Calu3 (cell line): ENCODE measurements around the gene HERPUD2. TPM values are rescaled to one million over a fixed set of nuclear protein-coding genes. Genes with fewer than 3 reads are reported as not detected.

Experiments used
- BruUV-seq: library from RNA; stranded (reverse); fragments of 400-500 nt; replicated peaks from 2 replicates; lab custom pipeline; 2021; lab: Mats Ljungman, UMichigan
- CTCF ChIA-PET: fragments of 300-600 bp; sonication (Branson Sonifier 250); formaldehyde crosslinking; loops from one replicate; lab custom pipeline; 2022; ENCODE audit warnings: antibody characterized with exemption; lab: Charles Lee
- DNase-seq: peaks from one replicate; pipeline ENCODE4 v3.0.0; 2022
- H3K27ac Mint-ChIP-seq: one replicate; pipeline ENCODE4 v1.8.0; 2022; ENCODE audit warnings: mixed read lengths; ENCODE audit not compliant: unreplicated experiment
- H3K27me3 Mint-ChIP-seq: one replicate; pipeline ENCODE4 v1.8.0; 2022; ENCODE audit warnings: mixed read lengths; ENCODE audit not compliant: unreplicated experiment
- H3K36me3 Mint-ChIP-seq: one replicate; pipeline ENCODE4 v1.8.0; 2022; ENCODE audit warnings: mild to moderate bottlenecking, moderate library complexity, mixed read lengths; ENCODE audit not compliant: insufficient read depth, unreplicated experiment
- H3K4me1 Mint-ChIP-seq: one replicate; pipeline ENCODE4 v1.8.0; 2022; ENCODE audit warnings: mild to moderate bottlenecking, low read depth, mixed read lengths; ENCODE audit not compliant: unreplicated experiment
- H3K4me3 Mint-ChIP-seq: one replicate; pipeline ENCODE4 v1.8.0; 2022; ENCODE audit warnings: mild to moderate bottlenecking, low read depth, moderate library complexity, mixed read lengths; ENCODE audit not compliant: unreplicated experiment
- H3K9me3 Mint-ChIP-seq: one replicate; pipeline ENCODE4 v1.8.0; 2022; ENCODE audit warnings: low read depth, mixed read lengths; ENCODE audit not compliant: unreplicated experiment
- intact Hi-C: fragments of 100-400 bp; cut with micrococcal nuclease; formaldehyde crosslinking; loops from one replicate; pipeline ENCODE4 v1.10.0; 2022; ENCODE audit not compliant: unreplicated experiment
- total RNA-seq: library from RNA; stranded (reverse); gene quantifications from 2 replicates; pipeline ENCODE4 v1.2.3, GENCODE V29; 2022
- TF ChIP-seq, protein P1 (sequence below): fragments of 200-600 bp; IDR thresholded peaks from one replicate; pipeline ENCODE4 v1.8.0; 2022; ENCODE audit warnings: antibody characterized with exemption; ENCODE audit not compliant: unreplicated experiment

HERPUD2 gene
- total RNA-seq, 1 experiment from 2014 or later, result 42.7 TPM

DNA sequence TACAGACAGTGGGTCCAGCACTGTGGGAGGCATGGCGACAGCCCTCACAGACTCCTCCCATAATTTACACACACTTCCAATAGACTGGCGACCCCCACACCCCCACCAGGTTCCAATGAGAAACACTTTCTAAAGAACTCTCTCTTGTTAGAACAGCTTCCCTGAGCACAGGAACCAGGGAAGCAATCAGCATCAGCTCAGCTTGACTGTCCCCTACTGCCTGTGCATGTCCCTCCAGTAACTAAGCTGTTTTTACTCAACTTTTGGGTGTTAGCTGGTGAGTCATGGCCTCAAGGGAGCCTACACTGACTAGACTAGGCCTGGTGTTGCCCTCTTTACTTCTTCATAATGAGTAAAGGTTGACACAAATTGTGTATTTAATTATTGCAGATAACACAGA, 32.6 kb upstream of the HERPUD2 start:
- Mint-ChIP-seq H3K9me3 (no peaks in the 10 kb centered on the region), H3K4me3 (no peak overlapping the region), H3K27ac (no peak overlapping the region), H3K36me3 (no peaks in the 10 kb centered on the region), H3K4me1 (no peaks in the 10 kb centered on the region), H3K27me3 (peaks cover 27% of the 10 kb centered on the region)
- CTCF ChIA-PET, result no interaction called here
- DNase-seq, result no peak
- TF ChIP-seq, protein P1, sequence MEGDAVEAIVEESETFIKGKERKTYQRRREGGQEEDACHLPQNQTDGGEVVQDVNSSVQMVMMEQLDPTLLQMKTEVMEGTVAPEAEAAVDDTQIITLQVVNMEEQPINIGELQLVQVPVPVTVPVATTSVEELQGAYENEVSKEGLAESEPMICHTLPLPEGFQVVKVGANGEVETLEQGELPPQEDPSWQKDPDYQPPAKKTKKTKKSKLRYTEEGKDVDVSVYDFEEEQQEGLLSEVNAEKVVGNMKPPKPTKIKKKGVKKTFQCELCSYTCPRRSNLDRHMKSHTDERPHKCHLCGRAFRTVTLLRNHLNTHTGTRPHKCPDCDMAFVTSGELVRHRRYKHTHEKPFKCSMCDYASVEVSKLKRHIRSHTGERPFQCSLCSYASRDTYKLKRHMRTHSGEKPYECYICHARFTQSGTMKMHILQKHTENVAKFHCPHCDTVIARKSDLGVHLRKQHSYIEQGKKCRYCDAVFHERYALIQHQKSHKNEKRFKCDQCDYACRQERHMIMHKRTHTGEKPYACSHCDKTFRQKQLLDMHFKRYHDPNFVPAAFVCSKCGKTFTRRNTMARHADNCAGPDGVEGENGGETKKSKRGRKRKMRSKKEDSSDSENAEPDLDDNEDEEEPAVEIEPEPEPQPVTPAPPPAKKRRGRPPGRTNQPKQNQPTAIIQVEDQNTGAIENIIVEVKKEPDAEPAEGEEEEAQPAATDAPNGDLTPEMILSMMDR, result no peak
- intact Hi-C loops, result no loop called here
- BruUV-seq, result no TSS peak

DNA sequence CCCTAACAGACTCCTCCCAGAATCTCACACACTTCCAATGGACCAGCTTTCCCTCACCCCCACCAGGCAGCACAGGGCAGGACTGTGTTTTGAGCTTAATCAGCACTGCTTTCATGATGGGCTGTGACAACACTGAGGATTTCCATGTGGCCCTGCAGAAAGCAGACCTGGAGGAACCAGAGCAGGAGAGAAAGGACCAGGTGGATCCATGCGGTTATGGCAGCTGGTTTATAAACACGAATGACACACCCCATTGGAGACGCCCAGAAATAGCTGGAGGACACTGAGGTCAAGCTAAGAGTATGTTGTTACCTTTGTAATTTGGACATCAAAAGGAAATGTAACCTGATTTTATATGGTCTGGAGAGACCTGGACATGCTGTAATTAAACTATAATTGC, 31.7 kb upstream of the HERPUD2 start:
- H3K27me3 Mint-ChIP-seq, result peaks cover 27% of the 10 kb centered on the region
- TF ChIP-seq, protein P1, result no peak
- CTCF ChIA-PET, result no interaction called here
- H3K36me3 Mint-ChIP-seq, result no peaks in the 10 kb centered on the region
- H3K4me3 Mint-ChIP-seq, result no peak overlapping the region
- intact Hi-C loops, result no loop called here
- no peaks in the 10 kb centered on the region for H3K4me1 Mint-ChIP-seq
- no peaks in the 10 kb centered on the region for H3K9me3 Mint-ChIP-seq
- BruUV-seq, result no TSS peak
- no peak overlapping the region for H3K27ac Mint-ChIP-seq
- no peak for DNase-seq

DNA sequence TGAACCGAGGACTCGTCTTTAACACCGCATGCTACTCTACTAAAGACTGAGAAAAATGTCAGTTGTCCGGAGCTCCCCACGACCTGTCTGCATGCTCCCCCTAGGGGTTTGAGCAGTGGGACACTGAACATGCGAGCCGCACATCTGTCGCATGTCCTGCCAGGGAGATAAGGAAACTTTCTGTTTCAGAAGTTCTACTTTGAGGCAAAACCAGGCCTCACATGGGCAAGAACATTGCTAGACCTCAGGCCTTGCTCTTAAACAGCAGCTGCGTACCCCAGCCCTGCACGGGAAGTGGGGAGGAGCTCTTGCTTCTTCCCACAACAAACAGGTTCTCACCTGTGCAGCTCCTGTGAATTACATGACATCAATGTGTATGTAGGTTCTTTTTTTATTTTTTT, 30.3 kb upstream of the HERPUD2 start:
- Mint-ChIP-seq H3K27ac (no peak overlapping the region), H3K9me3 (no peaks in the 10 kb centered on the region), H3K4me1 (no peaks in the 10 kb centered on the region), H3K27me3 (peaks cover 27% of the 10 kb centered on the region), H3K36me3 (no peaks in the 10 kb centered on the region), H3K4me3 (no peak overlapping the region)
- no peak for DNase-seq
- BruUV-seq, result no TSS peak
- intact Hi-C loops, result no loop called here
- CTCF ChIA-PET, result no interaction called here
- TF ChIP-seq, protein P1, result no peak

DNA sequence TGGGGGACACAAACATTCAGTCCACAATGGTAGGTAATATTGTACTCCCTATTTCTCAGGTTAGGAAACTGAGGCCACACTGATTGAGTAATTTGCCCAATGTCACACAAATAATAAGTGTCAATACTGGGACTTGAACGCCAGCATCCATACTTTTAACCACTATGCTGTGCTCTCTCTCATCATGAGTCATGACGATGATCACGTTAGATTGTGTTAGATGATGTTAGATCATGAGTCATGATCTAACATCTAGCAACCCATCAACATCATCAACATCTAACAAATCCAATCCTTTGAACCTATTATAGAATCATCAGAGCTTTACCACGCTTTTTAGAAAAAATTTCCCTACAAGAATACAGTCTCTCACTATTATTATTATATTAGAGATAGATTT, 28.1 kb upstream of the HERPUD2 start:
- H3K36me3 Mint-ChIP-seq, result no peaks in the 10 kb centered on the region
- H3K9me3 Mint-ChIP-seq, result no peaks in the 10 kb centered on the region
- TF ChIP-seq, protein P1, result no peak
- peaks cover 6% of the 10 kb centered on the region for H3K27me3 Mint-ChIP-seq
- intact Hi-C loops, result no loop called here
- H3K4me3 Mint-ChIP-seq, result no peak overlapping the region
- no peaks in the 10 kb centered on the region for H3K4me1 Mint-ChIP-seq
- no peak overlapping the region for H3K27ac Mint-ChIP-seq
- DNase-seq, result no peak
- no TSS peak for BruUV-seq
- CTCF ChIA-PET, result no interaction called here
